ENCODE measurements around the gene FOXF2. TPM values are rescaled to one million over a fixed set of nuclear protein-coding genes. Genes with fewer than 3 reads are reported as not detected.
A peak's percentile ranks its signal among the peaks of the same experiment; 100 is the strongest.

The FOXF2 gene
- total and polyA plus RNA-seq, 2 donors (not counting 1 experiment from before 2014, with no cell fraction given): not detected

GRCh38 chr6:1379017-1379787, 10.2 kb upstream of the FOXF2 start:
- 8% methylated on average over 55 of the region's 60 CpGs for WGBS (ENCODE audit: insufficient coverage)
- Histone ChIP-seq H2AFZ (ENCODE audit: insufficient read depth, low read depth, low read length, poor library complexity, severe bottlenecking) (peak overlapping the region; percentile 43), H3K79me2 (ENCODE audit: control insufficient read depth, insufficient read depth, low read length) (no peaks in the 10 kb centered on the region), H3K27ac (ENCODE audit: low read length in 2 of 2) (no peak overlapping the region), H3K9me3 (ENCODE audit: control extremely low read depth in 1 of 3, control insufficient read depth in 2 of 3, insufficient read depth in 1 of 3, low read length in 2 of 3) (peaks cover 0 to 43% (median 0%) of the 10 kb centered on the region in 3 donors), H3K4me2 (replicated peaks; ENCODE audit: low read depth, low read length, poor library complexity, severe bottlenecking) (peak overlapping the region; percentile 71), H3K36me3 (replicated peaks in 1 of 2; ENCODE audit: control extremely low read depth in 1 of 2, control insufficient read depth in 1 of 2, extremely low read depth in 1 of 2, insufficient read depth in 2 of 2, low read length in 1 of 2) (no peaks in the 10 kb centered on the region), H3K27me3 (replicated peaks in 1 of 4; ENCODE audit: control extremely low read depth in 1 of 4, control insufficient read depth in 3 of 4, insufficient read depth in 4 of 4, low read length in 3 of 4) (peaks cover 2 to 86% (median 76%) of the 10 kb centered on the region in 4 experiments), H4K20me1 (ENCODE audit: control insufficient read depth, insufficient read depth, low read length, poor library complexity, severe bottlenecking) (no peaks in the 10 kb centered on the region), H3K4me1 (ENCODE audit: control insufficient read depth in 2 of 2, insufficient read depth in 2 of 2, low read length in 2 of 2) (peaks cover 48 to 66% of the 10 kb centered on the region in 2 donors), H3K9ac (ENCODE audit: low read length) (peak overlapping the region; percentile 38), H3K4me3 (ENCODE audit: control extremely low read depth in 1 of 5, extremely low read depth in 1 of 5, insufficient read depth in 1 of 5, low read depth in 2 of 5, low read length in 4 of 5) (peak overlapping the region in 3 of 5 experiments; percentile 12 to 43 (median 18))
- H3K27ac Mint-ChIP-seq: no peak overlapping the region
- H3K4me3 Mint-ChIP-seq: peak overlapping the region; percentile 61
- DNase-seq (peak; percentile 60), ATAC-seq (ENCODE audit: low read depth) (no peak)
- TF ChIP-seq CTCF (IDR thresholded peaks at IDR 0.05) (no peak), EZH2 (IDR thresholded peaks at IDR 0.05; ENCODE audit: borderline replicate concordance, insufficient read depth, low read depth, low read length, poor library complexity, severe bottlenecking) (peak; percentile 43)
- H3K27me3 Mint-ChIP-seq: peaks cover 60% of the 10 kb centered on the region
- CTCF ChIA-PET: interaction anchor here (1.0 to 1.7 kb wide), 2 partner anchors 18 to 785 kb away, joined by 3 to 8 read pairs; no protein-coding TSS in a partner anchor
- POLR2A ChIA-PET: no interaction called here
- peaks cover 36% of the 10 kb centered on the region for H3K4me1 Mint-ChIP-seq
- intact Hi-C loops (cut with micrococcal nuclease): no loop called here
- H3K9me3 Mint-ChIP-seq (ENCODE audit: insufficient read depth): no peaks in the 10 kb centered on the region

GRCh38 chr6:1379788-1380147, 9.6 kb upstream of the FOXF2 start:
- H4K20me1 ChIP-seq (ENCODE audit: control insufficient read depth, insufficient read depth, low read length, poor library complexity, severe bottlenecking): no peaks in the 10 kb centered on the region
- no peaks in the 10 kb centered on the region for H3K79me2 ChIP-seq (ENCODE audit: control insufficient read depth, insufficient read depth, low read length)
- peak overlapping the region; percentile 71 for H3K4me2 ChIP-seq (replicated peaks; ENCODE audit: low read depth, low read length, poor library complexity, severe bottlenecking)
- Mint-ChIP-seq H3K4me3 (peak overlapping the region; percentile 39), H3K4me1 (peaks cover 36% of the 10 kb centered on the region), H3K27ac (no peak overlapping the region), H3K9me3 (ENCODE audit: insufficient read depth) (no peaks in the 10 kb centered on the region), H3K27me3 (peaks cover 58% of the 10 kb centered on the region)
- no peak overlapping the region for H2AFZ ChIP-seq (ENCODE audit: insufficient read depth, low read depth, low read length, poor library complexity, severe bottlenecking)
- ChIA-PET CTCF (interaction anchor here (1.0 kb wide), 1 partner anchor 785 kb away, joined by 3 read pairs; no protein-coding TSS in a partner anchor), POLR2A (no interaction called here)
- no peak for ATAC-seq (ENCODE audit: low read depth)
- H3K9me3 ChIP-seq (ENCODE audit: control extremely low read depth in 1 of 3, control insufficient read depth in 2 of 3, insufficient read depth in 1 of 3, low read length in 2 of 3): peaks cover 0 to 48% (median 0%) of the 10 kb centered on the region in 3 donors
- no peaks in the 10 kb centered on the region for H3K36me3 ChIP-seq (replicated peaks in 1 of 2; ENCODE audit: control extremely low read depth in 1 of 2, control insufficient read depth in 1 of 2, extremely low read depth in 1 of 2, insufficient read depth in 2 of 2, low read length in 1 of 2)
- H3K9ac ChIP-seq (ENCODE audit: low read length): no peak overlapping the region
- 11% methylated on average over 3 of the region's 6 CpGs for WGBS (ENCODE audit: insufficient coverage)
- intact Hi-C loops (cut with micrococcal nuclease): loop anchor here (5.0 kb wide), 1 partner anchor 987 kb away; the partner anchor contains the start of gene IRF4
- H3K4me3 ChIP-seq (ENCODE audit: control extremely low read depth in 1 of 5, extremely low read depth in 1 of 5, insufficient read depth in 1 of 5, low read depth in 2 of 5, low read length in 4 of 5): peak overlapping the region in 1 of 5 experiments; percentile 34
- no peak for TF ChIP-seq EZH2 (IDR thresholded peaks at IDR 0.05; ENCODE audit: borderline replicate concordance, insufficient read depth, low read depth, low read length, poor library complexity, severe bottlenecking)
- no peak for TF ChIP-seq CTCF (IDR thresholded peaks at IDR 0.05)
- DNase-seq: no peak
- peaks cover 2 to 86% (median 73%) of the 10 kb centered on the region in 4 experiments for H3K27me3 ChIP-seq (replicated peaks in 1 of 4; ENCODE audit: control extremely low read depth in 1 of 4, control insufficient read depth in 3 of 4, insufficient read depth in 4 of 4, low read length in 3 of 4)
- H3K27ac ChIP-seq (ENCODE audit: low read length in 2 of 2): no peak overlapping the region
- H3K4me1 ChIP-seq (ENCODE audit: control insufficient read depth in 2 of 2, insufficient read depth in 2 of 2, low read length in 2 of 2): peaks cover 51 to 71% of the 10 kb centered on the region in 2 donors

All from B cell (primary cell).